Esophagus squamous epithelium (tissue), 5 donors: ENCODE measurements around the gene TBC1D14. TPM values are rescaled to one million over a fixed set of nuclear protein-coding genes. Genes with fewer than 3 reads are reported as not detected.

Source experiments
- DNase-seq: peaks from one replicate; lab custom pipeline; 2025; lab: John Stamatoyannopoulos, UW
- H3K27ac ChIP-seq, 4 donors: fragments of 200-600 bp; sonication (generic); one replicate each; pipeline ENCODE4 v1.5.1; 2016 to 2019; ENCODE audit warnings: mild to moderate bottlenecking in 1 of 4
- H3K27me3 ChIP-seq, 4 donors: fragments of 200-600 bp; sonication (generic); 1 replicate in 3 of 4; 2 replicates in 1 of 4; pipeline versions ENCODE4 v1.5.1 to v1.6.0; 2017 to 2021; ENCODE audit warnings: antibody characterized with exemption in 1 of 4
- H3K36me3 ChIP-seq, 3 donors: fragments of 200-600 bp; sonication (generic); one replicate each; pipeline ENCODE4 v1.5.1; 2016 to 2019
- H3K4me1 ChIP-seq, 3 donors: fragments of 200-600 bp; sonication (generic); one replicate each; pipeline ENCODE4 v1.5.1; 2017 to 2019
- H3K4me3 ChIP-seq, 4 donors: fragments of 200-600 bp; sonication (generic); 1 replicate in 3 of 4; 2 replicates in 1 of 4; pipeline ENCODE4 v1.5.1; 2016 to 2019; ENCODE audit warnings: mild to moderate bottlenecking in 2 of 4, moderate library complexity in 1 of 4
- H3K9me3 ChIP-seq, 3 donors: fragments of 200-600 bp; sonication (generic); one replicate each; pipeline ENCODE4 v1.5.1; 2016 to 2019
- CTCF ChIP-seq, 6 experiments: fragments of 450-650 bp in 4 of 6; fragments of 200-600 bp in 2 of 6; sonication (generic) in 2 of 6; IDR thresholded peaks; one replicate each; pipeline ENCODE4 v1.5.1; 2016 to 2019; ENCODE audit warnings: antibody characterized with exemption in 6 of 6, mild to moderate bottlenecking in 4 of 6, moderate library complexity in 4 of 6
- POLR2A ChIP-seq, 4 donors: fragments of 450-650 bp; IDR thresholded peaks; one replicate each; pipeline ENCODE4 v1.6.1; 2017; ENCODE audit warnings: antibody characterized with exemption in 4 of 4, mild to moderate bottlenecking in 4 of 4, moderate library complexity in 3 of 4
- whole genome bisulfite sequencing, 2 donors: methylation state at CpG; one replicate each; pipeline ENCODE4 v1.1.5; 2018; 5-methylcytosine and 5-hydroxymethylcytosine counted together
- intact Hi-C: fragments of 100-400 bp; cut with DNase I; formaldehyde crosslinking; loops from one replicate; pipeline ENCODE4 v1.15.0; 2022
- total RNA-seq, 4 donors: library from RNA; depleted of rRNA; stranded (reverse); fragments of >200 nt; gene quantifications; one replicate each; pipeline ENCODE4 v1.1.0, GENCODE V29; 2016
- donor health status: DM: yes; HTN: yes; CAD: no.

Gene TBC1D14
- total RNA-seq, 4 donors from 2014 or later = 28.2 to 50.4 (median 42.1) TPM

- Histone ChIP-seq H3K4me3 (no peak overlapping the region), H3K27ac (no peak overlapping the region), H3K9me3 (no peaks in the 10 kb centered on the region), H3K27me3 (no peaks in the 10 kb centered on the region), H3K4me1 (no peaks in the 10 kb centered on the region), H3K36me3 (peaks cover 26 to 100% (median 53%) of the 10 kb centered on the region in 3 donors)
- intact Hi-C loops = no loop called here
- DNase-seq = no peak
- 90 to 94% methylated on average over 8 of the region's 11 CpGs for whole genome bisulfite sequencing, 2 donors
- TF ChIP-seq POLR2A (IDR thresholded peaks at IDR 0.05) (no peak), CTCF (IDR thresholded peaks at IDR 0.05) (no peak)
Observed at GRCh38 chr4:7013175-7013574, 103.5 kb downstream of the TBC1D14 start.

- no peak for DNase-seq
- Histone ChIP-seq H3K27me3 (no peaks in the 10 kb centered on the region), H3K4me3 (no peak overlapping the region), H3K4me1 (no peaks in the 10 kb centered on the region), H3K27ac (no peak overlapping the region), H3K9me3 (no peaks in the 10 kb centered on the region), H3K36me3 (peaks cover 26 to 100% (median 47%) of the 10 kb centered on the region in 3 donors)
- intact Hi-C loops = no loop called here
- WGBS, 2 donors = 94% methylated on average over 6 to 7 of the region's 12 CpGs
- TF ChIP-seq CTCF (IDR thresholded peaks at IDR 0.05) (no peak), POLR2A (IDR thresholded peaks at IDR 0.05) (no peak)
Observed at GRCh38 chr4:7014815-7015214, 105.2 kb downstream of the TBC1D14 start.

- WGBS, 2 donors = 93% methylated on average over 8 to 11 of the region's 12 CpGs
- no peak overlapping the region for H3K27ac ChIP-seq
- H3K4me1 ChIP-seq = no peaks in the 10 kb centered on the region
- no peak for DNase-seq
- H3K9me3 ChIP-seq = no peaks in the 10 kb centered on the region
- no peak overlapping the region for H3K4me3 ChIP-seq
- no peaks in the 10 kb centered on the region for H3K27me3 ChIP-seq
- peaks cover 20 to 99% (median 47%) of the 10 kb centered on the region in 3 donors for H3K36me3 ChIP-seq
- TF ChIP-seq POLR2A (IDR thresholded peaks at IDR 0.05) (no peak), CTCF (IDR thresholded peaks at IDR 0.05) (no peak)
- intact Hi-C loops = no loop called here
Observed at GRCh38 chr4:7015383-7016035, 105.9 kb downstream of the TBC1D14 start.

GRCh38 chr4:7016086-7016485, 106.5 kb downstream of the TBC1D14 start:
- no peaks in the 10 kb centered on the region for H3K4me1 ChIP-seq
- H3K9me3 ChIP-seq = no peaks in the 10 kb centered on the region
- no peaks in the 10 kb centered on the region for H3K27me3 ChIP-seq
- 30 to 80% methylated on average over 2 to 10 of the region's 11 CpGs for WGBS, 2 donors
- TF ChIP-seq CTCF (IDR thresholded peaks at IDR 0.05) (no peak), POLR2A (IDR thresholded peaks at IDR 0.05) (no peak)
- intact Hi-C loops = no loop called here
- H3K4me3 ChIP-seq = no peak overlapping the region
- no peak for DNase-seq
- H3K27ac ChIP-seq = no peak overlapping the region
- H3K36me3 ChIP-seq = peaks cover 19 to 99% (median 47%) of the 10 kb centered on the region in 3 donors

GRCh38 chr4:7016512-7016911, 106.9 kb downstream of the TBC1D14 start:
- 89 to 91% methylated on average over 6 of the region's 6 CpGs for WGBS, 2 donors
- TF ChIP-seq CTCF (IDR thresholded peaks at IDR 0.05) = no peak
- TF ChIP-seq POLR2A (IDR thresholded peaks at IDR 0.05) = no peak
- DNase-seq = no peak
- H3K36me3 ChIP-seq = peaks cover 21 to 99% (median 48%) of the 10 kb centered on the region in 3 donors
- no peaks in the 10 kb centered on the region for H3K4me1 ChIP-seq
- no peaks in the 10 kb centered on the region for H3K27me3 ChIP-seq
- no peak overlapping the region for H3K4me3 ChIP-seq
- H3K9me3 ChIP-seq = no peaks in the 10 kb centered on the region
- intact Hi-C loops = no loop called here
- no peak overlapping the region for H3K27ac ChIP-seq
